PC-9 (cell line): ENCODE results near the gene CLPTM1. TPM values are rescaled to one million over a fixed set of nuclear protein-coding genes. Genes with fewer than 3 reads are reported as not detected.

Experiments
- BruUV-seq: library from RNA; stranded (reverse); fragments of 400-500 nt; replicated peaks from 2 replicates; lab custom pipeline; 2021; lab: Mats Ljungman, UMichigan
- CTCF ChIA-PET: fragments of 300-600 bp; sonication (Branson Sonifier 250); formaldehyde crosslinking; loops from one replicate; lab custom pipeline; 2022; ENCODE audit warnings: antibody characterized with exemption; lab: Charles Lee
- POLR2A ChIA-PET: fragments of 300-600 bp; sonication (Branson Sonifier 250); formaldehyde crosslinking; loops from one replicate; lab custom pipeline; 2022; ENCODE audit warnings: antibody characterized with exemption; ENCODE audit not compliant: unreplicated experiment; lab: Charles Lee
- DNase-seq, 2 experiments: peaks; one replicate each; pipeline versions ENCODE4 v3.0.0 to v3.0.0-alpha.2; 2015 to 2022; ENCODE audit warnings: mixed read lengths in 1 of 2
- H2AFZ ChIP-seq: fragments of 200-600 bp; sonication (generic); 2 replicates; pipeline ENCODE4 v1.8.1; 2017; ENCODE audit warnings: antibody characterized with exemption
- H3F3A ChIP-seq: fragments of 200-600 bp; sonication (generic); 2 replicates; pipeline ENCODE4 v1.8.1; 2017; ENCODE audit warnings: antibody characterized with exemption, mild to moderate bottlenecking, low read depth; ENCODE audit not compliant: insufficient read depth
- H3K27ac ChIP-seq: fragments of 200-600 bp; sonication (generic); 2 replicates; pipeline ENCODE4 v1.6.1; 2016; ENCODE audit warnings: mixed run types
- H3K27me3 ChIP-seq: fragments of 200-600 bp; sonication (generic); 2 replicates; pipeline ENCODE4 v1.6.1; 2016; ENCODE audit warnings: low read depth, mixed run types; ENCODE audit not compliant: insufficient read depth
- H3K36me3 ChIP-seq: fragments of 200-600 bp; sonication (generic); 2 replicates; pipeline ENCODE4 v1.6.1; 2016; ENCODE audit warnings: low read depth, mixed run types
- H3K4me1 ChIP-seq: fragments of 200-600 bp; sonication (generic); replicated peaks from 2 replicates; pipeline ENCODE4 v1.6.1; 2016; ENCODE audit warnings: mixed run types; ENCODE audit not compliant: insufficient read depth
- H3K4me2 ChIP-seq: fragments of 200-600 bp; sonication (generic); 2 replicates; pipeline ENCODE4 v1.6.1; 2017; ENCODE audit warnings: mixed run types
- H3K4me3 ChIP-seq: fragments of 200-600 bp; sonication (generic); 2 replicates; pipeline ENCODE4 v1.6.1; 2016; ENCODE audit warnings: mixed run types
- H3K79me2 ChIP-seq: fragments of 200-600 bp; sonication (generic); 2 replicates; pipeline ENCODE4 v1.6.1; 2017; ENCODE audit warnings: low read depth, mixed run types
- H3K9me2 ChIP-seq: fragments of 200-600 bp; sonication (generic); 2 replicates; pipeline ENCODE4 v1.8.1; 2017; ENCODE audit warnings: mild to moderate bottlenecking; ENCODE audit not compliant: insufficient read depth
- H3K9me3 ChIP-seq: fragments of 200-600 bp; sonication (generic); 2 replicates; pipeline ENCODE4 v1.8.1; 2016; ENCODE audit warnings: low read depth; ENCODE audit not compliant: insufficient read depth
- H4K20me1 ChIP-seq: fragments of 200-600 bp; sonication (generic); 2 replicates; pipeline ENCODE4 v1.8.1; 2017; ENCODE audit not compliant: insufficient read depth
- EZH2 ChIP-seq: fragments of 200-600 bp; sonication (generic); IDR thresholded peaks from 2 replicates; pipeline ENCODE4 v1.8.0; 2017; ENCODE audit warnings: antibody characterized with exemption, low read depth
- intact Hi-C: fragments of 100-400 bp; cut with micrococcal nuclease; formaldehyde crosslinking; loops from one replicate; pipeline ENCODE4 v1.10.0; 2022; ENCODE audit not compliant: unreplicated experiment
- total RNA-seq: library from RNA; stranded (reverse); gene quantifications from 2 replicates; pipeline ENCODE4 v1.2.3, GENCODE V29; 2021
- TF ChIP-seq, protein P1 (sequence below): fragments of 200-600 bp; sonication (generic); conservative IDR thresholded peaks from 2 replicates; pipeline ENCODE4 v1.6.1; 2017; ENCODE audit warnings: mixed run types, antibody characterized with exemption, mild to moderate bottlenecking, moderate library complexity

CLPTM1 gene
- total RNA-seq, 1 experiment from 2014 or later = 98.2 TPM

DNA sequence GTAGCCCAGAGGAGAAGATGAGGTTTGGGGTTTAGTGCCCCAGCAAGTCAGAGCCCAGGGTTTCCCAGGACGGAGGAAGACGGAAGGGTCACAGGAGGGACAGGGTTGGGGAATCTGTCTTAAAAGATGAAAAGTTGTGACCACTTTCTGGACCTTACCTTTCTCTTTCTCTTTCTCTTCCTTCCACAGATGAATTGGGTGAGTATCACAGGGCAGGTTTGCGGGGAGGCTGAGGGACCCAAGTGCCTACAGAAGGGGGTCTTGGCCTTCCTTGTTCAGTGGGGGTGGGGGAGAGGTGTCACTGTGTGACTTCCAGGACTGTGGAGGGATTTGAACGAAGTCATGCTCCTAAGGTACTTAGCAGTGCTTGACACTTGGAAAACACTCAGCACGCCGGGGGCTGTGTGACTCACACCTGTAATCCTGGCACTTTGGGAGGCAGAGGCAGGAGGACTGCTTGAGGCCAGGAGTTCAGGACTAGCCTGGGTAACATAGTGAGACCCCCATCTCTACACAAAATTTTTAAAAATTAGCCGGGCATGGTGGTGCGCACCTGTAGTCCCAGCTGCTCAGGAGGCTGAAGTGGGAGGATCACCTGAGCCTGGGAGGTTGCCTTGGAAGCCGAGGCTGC lies 54.6 kb downstream of the CLPTM1 start:
- H3K9me3 ChIP-seq = no peaks in the 10 kb centered on the region

DNA sequence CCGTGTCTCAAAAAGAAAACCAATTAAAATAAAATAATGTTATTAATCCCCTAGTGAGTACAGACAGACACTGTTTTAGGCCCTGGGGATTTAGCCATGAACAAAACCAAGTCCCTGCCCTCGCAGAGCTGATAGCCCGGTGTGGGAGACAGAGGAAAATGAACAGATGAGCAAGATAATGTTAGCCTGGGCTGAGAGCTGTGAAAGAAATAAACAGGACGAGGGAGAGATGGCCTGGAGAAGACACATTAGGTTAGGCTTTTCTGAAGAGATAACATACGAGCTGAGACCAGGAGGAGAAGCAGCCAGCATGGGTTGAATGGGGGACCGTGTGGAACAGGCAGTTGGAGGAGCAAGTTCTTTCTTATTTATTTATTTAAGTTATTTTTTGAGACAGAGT lies 55.1 kb downstream of the CLPTM1 start:
- BruUV-seq = no TSS peak
- no peak overlapping the region for H3K4me3 ChIP-seq
- no peak for DNase-seq
- no peak overlapping the region for H3K4me2 ChIP-seq
- no peaks in the 10 kb centered on the region for H3K9me2 ChIP-seq
- H4K20me1 ChIP-seq = no peaks in the 10 kb centered on the region
- no peak overlapping the region for H3K27ac ChIP-seq
- no peak overlapping the region for H2AFZ ChIP-seq
- intact Hi-C loops = no loop called here
- 0 out of 2 replicates have a peak, but pooled peaks cover 7% of the 10 kb centered on the region for H3F3A ChIP-seq
- H3K4me1 ChIP-seq = no peaks in the 10 kb centered on the region
- no peaks in the 10 kb centered on the region for H3K9me3 ChIP-seq
- TF ChIP-seq, protein P1, sequence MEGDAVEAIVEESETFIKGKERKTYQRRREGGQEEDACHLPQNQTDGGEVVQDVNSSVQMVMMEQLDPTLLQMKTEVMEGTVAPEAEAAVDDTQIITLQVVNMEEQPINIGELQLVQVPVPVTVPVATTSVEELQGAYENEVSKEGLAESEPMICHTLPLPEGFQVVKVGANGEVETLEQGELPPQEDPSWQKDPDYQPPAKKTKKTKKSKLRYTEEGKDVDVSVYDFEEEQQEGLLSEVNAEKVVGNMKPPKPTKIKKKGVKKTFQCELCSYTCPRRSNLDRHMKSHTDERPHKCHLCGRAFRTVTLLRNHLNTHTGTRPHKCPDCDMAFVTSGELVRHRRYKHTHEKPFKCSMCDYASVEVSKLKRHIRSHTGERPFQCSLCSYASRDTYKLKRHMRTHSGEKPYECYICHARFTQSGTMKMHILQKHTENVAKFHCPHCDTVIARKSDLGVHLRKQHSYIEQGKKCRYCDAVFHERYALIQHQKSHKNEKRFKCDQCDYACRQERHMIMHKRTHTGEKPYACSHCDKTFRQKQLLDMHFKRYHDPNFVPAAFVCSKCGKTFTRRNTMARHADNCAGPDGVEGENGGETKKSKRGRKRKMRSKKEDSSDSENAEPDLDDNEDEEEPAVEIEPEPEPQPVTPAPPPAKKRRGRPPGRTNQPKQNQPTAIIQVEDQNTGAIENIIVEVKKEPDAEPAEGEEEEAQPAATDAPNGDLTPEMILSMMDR = no peak
- no peak for TF ChIP-seq EZH2
- CTCF ChIA-PET = interaction anchor here (0.5 kb wide), 1 partner anchor 38 kb away, joined by 4 read pairs; no protein-coding TSS in a partner anchor
- POLR2A ChIA-PET = no interaction called here
- H3K36me3 ChIP-seq = no peaks in the 10 kb centered on the region
- H3K27me3 ChIP-seq = no peaks in the 10 kb centered on the region
- H3K79me2 ChIP-seq = no peaks in the 10 kb centered on the region

More for the DNA sequence above, 54.6 kb downstream of the CLPTM1 start:
- no TSS peak for BruUV-seq
- Histone ChIP-seq H3F3A (0 out of 2 replicates have a peak, but pooled peaks cover 7% of the 10 kb centered on the region), H2AFZ (no peak overlapping the region), H3K27ac (no peak overlapping the region), H3K4me3 (no peak overlapping the region), H3K36me3 (no peaks in the 10 kb centered on the region), H3K79me2 (no peaks in the 10 kb centered on the region), H3K4me2 (no peak overlapping the region), H3K4me1 (no peaks in the 10 kb centered on the region), H3K9me2 (no peaks in the 10 kb centered on the region), H4K20me1 (no peaks in the 10 kb centered on the region), H3K27me3 (no peaks in the 10 kb centered on the region)
- CTCF ChIA-PET = interaction anchor here (0.5 kb wide), 1 partner anchor 37 kb away, joined by 4 read pairs; no protein-coding TSS in a partner anchor
- no peak for TF ChIP-seq EZH2
- TF ChIP-seq, protein P1 = no peak
- no peak for DNase-seq
- POLR2A ChIA-PET = no interaction called here
- intact Hi-C loops = no loop called here

DNA sequence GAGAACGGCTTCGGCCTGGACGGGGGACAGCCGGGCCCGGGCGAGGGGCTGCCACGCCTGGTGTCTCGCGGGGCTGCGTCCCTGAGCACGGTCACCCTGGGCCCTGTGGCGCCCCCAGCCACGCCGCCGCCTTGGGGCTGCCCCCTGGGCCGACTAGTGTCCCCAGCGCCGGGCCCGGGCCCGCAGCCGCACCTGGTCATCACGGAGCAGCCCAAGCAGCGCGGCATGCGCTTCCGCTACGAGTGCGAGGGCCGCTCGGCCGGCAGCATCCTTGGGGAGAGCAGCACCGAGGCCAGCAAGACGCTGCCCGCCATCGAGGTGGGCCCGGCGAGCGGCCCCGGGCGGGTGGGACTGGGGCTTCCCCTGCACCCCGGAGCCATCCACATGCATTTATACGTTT lies 56.8 kb downstream of the CLPTM1 start:
- H3K4me3 ChIP-seq = no peak overlapping the region
- H3K27me3 ChIP-seq = no peaks in the 10 kb centered on the region
- ChIA-PET CTCF (no interaction called here), POLR2A (no interaction called here)
- H3K9me3 ChIP-seq = no peaks in the 10 kb centered on the region
- H3K36me3 ChIP-seq = no peaks in the 10 kb centered on the region
- no peak for DNase-seq
- H3K4me1 ChIP-seq = no peaks in the 10 kb centered on the region
- H4K20me1 ChIP-seq = no peaks in the 10 kb centered on the region
- no peak overlapping the region for H3K27ac ChIP-seq
- no peak overlapping the region for H3K4me2 ChIP-seq
- no peaks in the 10 kb centered on the region for H3K79me2 ChIP-seq
- intact Hi-C loops = no loop called here
- H3K9me2 ChIP-seq = no peaks in the 10 kb centered on the region
- no TSS peak for BruUV-seq
- H2AFZ ChIP-seq = no peak overlapping the region
- peaks cover 7% of the 10 kb centered on the region; the same call in 1 of the 2 replicates for H3F3A ChIP-seq
- no peak for TF ChIP-seq EZH2
- TF ChIP-seq, protein P1 = no peak
